Lung (tissue), 12 donors: Measurements from ENCODE around the gene TEX38. TPM values are rescaled to one million over a fixed set of nuclear protein-coding genes. Genes with fewer than 3 reads are reported as not detected.

Source experiments
- ATAC-seq: fragments of 200-7000 bp; cut with Tn5 transposase; one replicate; pipeline ENCODE4 v1.9.1; 2020; ENCODE audit warnings: moderate number of reproducible peaks; ENCODE audit not compliant: insufficient read depth, low FRiP score
- DNase-seq, 3 donors: peaks; one replicate each; pipeline ENCODE4 v3.0.0-alpha.2; 2013 to 2017
- H3K27ac ChIP-seq, 2 donors: one replicate each; pipeline ENCODE4 v1.5.1; 2013; ENCODE audit warnings: mild to moderate bottlenecking in 2 of 2, moderate library complexity in 2 of 2, control low read depth in 1 of 2, inconsistent platforms in 1 of 2, low read depth in 1 of 2, low read length in 1 of 2
- H3K27me3 ChIP-seq, 3 donors: one replicate each; pipeline ENCODE4 v1.5.1; 2013; ENCODE audit warnings: low read length in 2 of 3; ENCODE audit not compliant: control insufficient read depth in 3 of 3, insufficient read depth in 3 of 3
- H3K36me3 ChIP-seq, 4 donors: one replicate each; pipeline ENCODE4 v1.5.1; 2013; ENCODE audit warnings: low read length in 4 of 4, mild to moderate bottlenecking in 1 of 4, moderate library complexity in 1 of 4; ENCODE audit not compliant: control insufficient read depth in 4 of 4, insufficient read depth in 4 of 4
- H3K4me1 ChIP-seq, 5 donors: one replicate each; pipeline ENCODE4 v1.5.1; 2013; ENCODE audit warnings: low read length in 5 of 5, mild to moderate bottlenecking in 2 of 5, moderate library complexity in 1 of 5; ENCODE audit not compliant: control insufficient read depth in 5 of 5, insufficient read depth in 5 of 5
- H3K4me3 ChIP-seq: one replicate; pipeline ENCODE4 v1.5.1; 2013; ENCODE audit warnings: mild to moderate bottlenecking, control low read depth, moderate library complexity
- H3K9ac ChIP-seq, 2 donors: one replicate each; pipeline ENCODE4 v1.5.1; 2013; ENCODE audit warnings: low read length in 2 of 2, control low read depth in 1 of 2; ENCODE audit not compliant: insufficient read depth in 1 of 2
- H3K9me3 ChIP-seq, 4 donors: one replicate each; pipeline ENCODE4 v1.5.1; 2013; ENCODE audit warnings: low read length in 3 of 4, mild to moderate bottlenecking in 1 of 4, moderate library complexity in 1 of 4; ENCODE audit not compliant: control insufficient read depth in 4 of 4, insufficient read depth in 3 of 4
- WGBS, 2 donors: extraction: QIAGEN DNeasy Blood & Tissue Kit; methylation state at CpG; one replicate each; pipeline ENCODE4 v1.1.7; 2013; 5-methylcytosine and 5-hydroxymethylcytosine counted together
- polyA plus RNA-seq, 2 donors: library from polyadenylated mRNA; stranded (reverse); fragments of 200-250 nt; gene quantifications; one replicate each; pipeline ENCODE4 v1.2.1, GENCODE V29; 2013
- total RNA-seq, 2 donors: library from RNA; depleted of rRNA in 1 of 2; stranded (reverse); fragments of >200 nt in 1 of 2; gene quantifications; one replicate each; pipeline ENCODE4 v1.2.1, GENCODE V29; 2014 to 2021
- TF ChIP-seq, protein P1 (sequence below): IDR thresholded peaks from 2 replicates; pipeline ENCODE4 v1.5.1; 2012; ENCODE audit warnings: mild to moderate bottlenecking; ENCODE audit errors: control extremely low read depth, extremely low read depth
- donor health status: control.
- donor health status: control.
- donor health status: Bipolar disorder and iron deficiency.
- donor health status: healthy.
- donor health status: DM: yes; HTN: yes; CAD: no.

The TEX38 gene
- total and polyA plus RNA-seq, 4 donors, result not detected

DNA sequence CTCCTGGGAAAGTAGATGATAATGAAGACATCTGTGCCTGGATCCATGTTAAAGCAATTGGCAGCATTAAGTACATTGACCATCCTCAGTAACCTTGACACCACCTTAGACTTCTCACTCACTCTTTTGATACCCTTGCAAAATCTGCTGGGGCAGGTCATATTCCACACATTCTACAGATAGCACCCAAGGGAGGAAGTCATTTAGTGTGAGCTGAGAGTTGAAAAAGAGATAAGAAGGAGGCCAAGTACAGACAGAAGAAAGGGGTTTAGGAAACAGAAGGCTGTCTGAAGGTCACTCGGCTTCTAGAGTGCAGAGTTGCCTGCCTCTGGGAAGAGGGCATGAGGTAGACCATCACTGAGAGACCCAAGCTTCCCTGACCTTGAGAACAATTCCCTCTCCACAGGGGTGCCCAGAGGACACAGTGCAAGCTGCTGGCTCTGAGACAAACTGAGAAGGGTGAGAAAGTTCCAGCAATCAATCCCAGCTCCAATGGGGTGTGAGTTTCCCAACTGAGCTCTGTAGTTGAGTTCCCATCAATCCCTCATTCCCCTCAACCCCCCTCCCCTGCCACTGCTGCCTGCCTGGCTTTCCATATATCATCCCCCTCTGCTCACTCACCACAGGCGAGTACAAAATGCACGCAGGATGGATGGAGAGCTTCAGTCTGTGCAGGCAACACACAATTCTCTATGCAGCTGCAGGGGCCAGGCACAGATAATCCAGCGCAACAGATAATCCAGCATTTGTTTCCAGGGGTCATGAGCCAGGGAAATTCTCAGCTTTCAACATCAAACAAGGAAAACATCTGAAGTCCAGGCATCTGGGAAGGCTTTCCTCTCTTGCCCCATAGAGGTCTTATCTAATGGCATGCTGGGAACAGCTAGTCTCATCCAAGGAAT is 47.7 kb upstream of the TEX38 start:
- no peak overlapping the region for H3K9ac ChIP-seq
- no peaks in the 10 kb centered on the region for H3K9me3 ChIP-seq
- H3K4me3 ChIP-seq, result no peak overlapping the region
- peaks cover 0 to 3% (median 0%) of the 10 kb centered on the region in 4 donors for H3K36me3 ChIP-seq
- ATAC-seq (no peak), DNase-seq (no peak)
- H3K27ac ChIP-seq, result no peak overlapping the region
- H3K27me3 ChIP-seq, result no peaks in the 10 kb centered on the region
- WGBS, 2 donors, result 76 to 87% methylated on average over 4 of the region's 4 CpGs
- H3K4me1 ChIP-seq, result peaks cover 0 to 4% (median 0%) of the 10 kb centered on the region in 5 donors
- TF ChIP-seq, protein P1, sequence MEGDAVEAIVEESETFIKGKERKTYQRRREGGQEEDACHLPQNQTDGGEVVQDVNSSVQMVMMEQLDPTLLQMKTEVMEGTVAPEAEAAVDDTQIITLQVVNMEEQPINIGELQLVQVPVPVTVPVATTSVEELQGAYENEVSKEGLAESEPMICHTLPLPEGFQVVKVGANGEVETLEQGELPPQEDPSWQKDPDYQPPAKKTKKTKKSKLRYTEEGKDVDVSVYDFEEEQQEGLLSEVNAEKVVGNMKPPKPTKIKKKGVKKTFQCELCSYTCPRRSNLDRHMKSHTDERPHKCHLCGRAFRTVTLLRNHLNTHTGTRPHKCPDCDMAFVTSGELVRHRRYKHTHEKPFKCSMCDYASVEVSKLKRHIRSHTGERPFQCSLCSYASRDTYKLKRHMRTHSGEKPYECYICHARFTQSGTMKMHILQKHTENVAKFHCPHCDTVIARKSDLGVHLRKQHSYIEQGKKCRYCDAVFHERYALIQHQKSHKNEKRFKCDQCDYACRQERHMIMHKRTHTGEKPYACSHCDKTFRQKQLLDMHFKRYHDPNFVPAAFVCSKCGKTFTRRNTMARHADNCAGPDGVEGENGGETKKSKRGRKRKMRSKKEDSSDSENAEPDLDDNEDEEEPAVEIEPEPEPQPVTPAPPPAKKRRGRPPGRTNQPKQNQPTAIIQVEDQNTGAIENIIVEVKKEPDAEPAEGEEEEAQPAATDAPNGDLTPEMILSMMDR, result no peak

DNA sequence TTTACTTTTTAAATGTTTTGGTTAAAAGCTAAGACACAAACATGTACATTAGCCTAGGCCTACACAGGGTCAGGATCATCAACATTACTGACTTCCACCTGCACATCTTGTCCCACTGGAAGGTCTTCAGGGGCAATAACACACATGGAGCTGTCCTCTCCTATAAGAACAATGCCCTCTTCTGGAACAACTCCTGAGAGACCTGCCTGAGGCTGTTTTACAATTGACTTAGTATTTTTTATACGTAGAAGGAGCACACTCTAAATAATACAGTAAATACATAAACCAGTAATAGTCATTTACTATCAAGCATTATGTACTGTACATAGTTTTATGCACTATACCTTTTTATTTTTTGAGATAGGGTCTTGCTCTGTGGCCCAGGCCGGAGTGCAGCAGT is 40.9 kb upstream of the TEX38 start:
- TF ChIP-seq, protein P1, result no peak
- H3K27ac ChIP-seq, result no peak overlapping the region
- DNase-seq (no peak), ATAC-seq (no peak)
- 92 to 95% methylated on average over 2 of the region's 2 CpGs for WGBS, 2 donors
- H3K4me3 ChIP-seq, result no peak overlapping the region
- no peaks in the 10 kb centered on the region for H3K27me3 ChIP-seq
- H3K4me1 ChIP-seq, result no peaks in the 10 kb centered on the region
- peaks cover 15 to 31% (median 21%) of the 10 kb centered on the region in 4 donors for H3K36me3 ChIP-seq
- no peaks in the 10 kb centered on the region for H3K9me3 ChIP-seq
- no peak overlapping the region for H3K9ac ChIP-seq

DNA sequence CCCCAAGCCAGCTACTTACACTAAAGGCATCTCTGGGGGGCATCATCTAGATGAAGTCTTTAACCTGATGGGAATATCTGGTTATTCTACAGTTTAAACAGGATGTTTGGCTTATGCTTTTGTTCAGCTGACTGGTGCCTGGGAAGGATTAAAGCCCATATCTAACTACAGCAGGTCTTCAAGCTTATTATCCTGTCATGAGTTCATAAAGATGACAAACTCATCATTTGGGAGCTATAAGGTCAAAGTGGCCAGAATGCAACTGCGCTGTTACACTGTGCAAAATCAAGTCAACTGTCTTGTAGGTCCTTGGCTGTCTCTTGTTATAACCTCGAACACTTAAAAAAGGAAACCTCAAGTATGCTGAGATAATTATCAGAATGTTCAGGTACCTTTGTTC is 36.4 kb upstream of the TEX38 start:
- peaks cover 13 to 40% (median 29%) of the 10 kb centered on the region in 4 donors for H3K36me3 ChIP-seq
- no peaks in the 10 kb centered on the region for H3K9me3 ChIP-seq
- no peak for DNase-seq
- ATAC-seq, result no peak
- no peaks in the 10 kb centered on the region for H3K27me3 ChIP-seq
- WGBS, 2 donors, result 97 to 100% methylated on average over 2 of the region's 2 CpGs
- no peak overlapping the region for H3K27ac ChIP-seq
- TF ChIP-seq, protein P1, result no peak
- H3K4me3 ChIP-seq, result no peak overlapping the region
- H3K9ac ChIP-seq, result no peak overlapping the region
- H3K4me1 ChIP-seq, result peaks cover 0 to 13% (median 0%) of the 10 kb centered on the region in 5 donors
